HG02798 (cell line): ENCODE data around the gene RBKS.

ENCODE experiments used
- ATAC-seq: cut with Tn5 transposase; IDR thresholded peaks from one replicate; pipeline ENCODE4 v1.9.1; 2021; ENCODE audit warnings: mild to moderate bottlenecking; ENCODE audit not compliant: unreplicated experiment, poor library complexity

The RBKS gene

DNA sequence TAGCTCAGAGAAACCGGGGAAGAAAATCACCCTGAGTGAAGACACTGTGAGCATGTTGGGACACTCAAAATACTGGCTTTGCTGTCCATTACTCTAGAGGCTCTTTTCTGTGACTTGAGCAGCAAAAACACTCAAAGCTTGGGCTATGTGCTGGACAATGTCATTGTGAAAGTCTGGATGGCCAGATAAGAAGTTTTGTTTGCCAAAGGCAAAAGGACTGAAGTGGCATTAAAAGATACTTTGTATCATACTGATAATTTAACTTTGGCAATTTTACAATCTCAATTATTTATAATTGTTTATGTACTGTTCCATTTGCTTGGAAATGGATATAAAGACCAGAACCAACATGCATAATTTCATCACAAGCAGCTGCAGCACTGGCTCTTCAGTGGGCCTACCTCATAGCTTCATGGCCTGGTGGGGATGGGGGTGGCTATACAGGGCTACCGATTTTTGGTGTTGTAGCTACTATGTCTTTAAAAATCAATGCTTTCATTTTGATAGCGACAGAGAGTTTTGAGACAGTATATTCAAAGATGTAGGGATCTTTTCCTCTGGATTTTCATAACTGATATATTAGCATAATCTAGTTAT lies 51.1 kb downstream of the RBKS start:
- ATAC-seq, result no peak

DNA sequence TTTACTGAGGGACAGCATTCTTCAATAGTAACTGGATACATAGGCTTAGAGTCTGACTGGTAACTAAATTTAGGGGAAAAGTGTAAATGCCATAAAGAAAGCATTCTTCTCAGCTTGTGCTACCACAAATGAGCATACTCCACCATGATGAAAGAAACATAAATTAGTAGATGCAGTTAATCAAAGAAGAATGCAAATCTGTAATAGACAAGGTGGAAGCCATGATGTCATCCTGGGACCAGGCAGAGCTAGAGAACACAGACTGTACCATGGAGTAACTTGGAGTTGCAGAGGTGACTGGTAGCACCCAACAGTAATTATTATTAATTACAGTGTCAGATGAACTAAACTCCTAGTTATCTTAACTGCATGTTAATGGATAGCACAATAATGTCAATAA lies 51.7 kb downstream of the RBKS start:
- no peak for ATAC-seq

DNA sequence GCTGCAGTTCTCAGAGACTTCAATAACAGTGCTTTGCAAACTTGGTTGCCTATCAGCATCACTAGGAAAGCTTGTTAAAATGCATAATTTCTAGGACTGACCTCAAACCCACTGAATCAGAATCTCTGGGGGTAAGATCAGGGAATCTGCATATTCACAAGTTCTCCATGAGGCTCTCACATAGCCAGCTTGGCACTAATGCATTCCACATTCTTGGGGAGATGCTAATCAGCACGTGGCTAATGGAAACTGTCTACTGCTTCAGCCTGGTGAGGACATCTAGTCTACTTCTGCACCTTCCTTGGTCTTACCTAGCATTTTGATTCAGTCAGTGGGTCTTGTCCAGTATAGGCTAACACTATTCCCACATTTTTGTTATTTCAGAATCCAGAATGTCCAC lies 56.3 kb downstream of the RBKS start:
- no peak for ATAC-seq

DNA sequence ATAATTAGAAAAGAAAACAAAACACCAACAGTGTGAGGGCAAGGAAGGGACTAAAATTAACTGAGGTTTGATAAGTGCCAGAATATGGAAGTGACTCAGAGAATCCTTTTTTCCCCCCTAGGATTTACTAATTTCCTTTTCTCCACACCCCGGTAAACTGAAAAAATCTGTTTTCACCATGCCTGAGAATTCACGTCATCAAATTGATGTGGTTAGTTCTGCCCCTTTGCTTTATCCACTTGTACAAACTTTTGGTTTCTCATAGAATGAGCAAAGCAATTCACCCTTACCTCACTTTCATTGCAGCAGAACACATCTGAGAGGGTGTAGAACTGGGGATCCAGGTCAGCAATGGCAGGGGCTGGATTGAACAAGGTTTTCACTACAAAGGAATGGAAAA lies 57.8 kb downstream of the RBKS start:
- no peak for ATAC-seq

DNA sequence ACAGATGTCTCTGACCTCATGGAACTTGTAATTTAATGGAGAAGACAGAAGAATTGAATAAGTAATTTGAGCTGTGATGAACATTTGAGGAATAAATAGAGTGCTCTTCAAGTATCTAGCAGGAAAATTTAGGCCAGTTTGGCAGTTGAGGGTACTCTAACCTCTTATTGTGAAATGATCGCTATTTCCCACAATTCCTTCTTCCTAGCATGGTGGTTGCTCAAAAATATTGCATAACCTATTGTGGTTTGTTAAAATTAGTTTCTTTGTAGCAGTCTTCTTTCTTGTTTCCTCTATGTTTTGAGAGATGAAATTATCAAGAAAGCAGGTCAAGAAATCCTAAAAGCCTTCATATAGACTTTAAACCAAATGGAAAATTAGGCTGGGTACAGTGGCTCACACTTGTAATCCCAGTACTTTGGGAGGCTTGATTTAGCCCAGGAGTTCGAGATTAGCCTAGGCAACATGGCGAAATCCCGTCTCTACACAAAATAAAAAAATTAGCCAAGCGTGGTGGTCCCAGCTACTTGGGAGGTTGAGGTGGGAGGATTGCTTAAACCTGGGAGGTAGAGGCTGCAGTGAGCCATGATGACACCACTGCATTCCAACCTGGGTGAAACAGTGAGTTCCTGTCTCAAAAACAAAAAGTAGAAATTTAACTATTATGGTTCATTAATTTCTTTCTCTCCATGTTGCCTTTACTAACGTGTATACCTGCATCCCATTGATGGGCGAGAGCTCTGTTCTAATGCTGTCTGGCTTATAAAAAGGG lies 58.7 kb downstream of the RBKS start:
- no peak for ATAC-seq

DNA sequence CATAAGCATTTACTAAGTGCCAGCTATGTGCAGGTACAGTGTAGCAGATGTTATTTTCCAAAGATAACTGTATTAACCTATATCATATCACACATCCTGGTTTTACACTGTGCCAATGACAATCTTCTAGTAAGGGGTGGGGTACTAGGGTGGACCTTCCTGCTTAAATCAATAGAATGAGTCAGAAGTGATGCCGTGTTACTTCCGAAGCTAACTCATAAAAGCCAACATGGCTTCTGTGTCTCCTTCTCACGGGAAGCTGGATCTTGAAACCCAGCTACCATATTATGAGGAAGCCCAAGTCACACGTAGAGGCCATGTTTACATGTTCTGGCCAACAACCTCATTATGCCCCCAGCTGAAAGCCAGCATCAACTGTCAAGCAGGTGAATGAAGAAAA lies 59.5 kb downstream of the RBKS start:
- no peak for ATAC-seq

DNA sequence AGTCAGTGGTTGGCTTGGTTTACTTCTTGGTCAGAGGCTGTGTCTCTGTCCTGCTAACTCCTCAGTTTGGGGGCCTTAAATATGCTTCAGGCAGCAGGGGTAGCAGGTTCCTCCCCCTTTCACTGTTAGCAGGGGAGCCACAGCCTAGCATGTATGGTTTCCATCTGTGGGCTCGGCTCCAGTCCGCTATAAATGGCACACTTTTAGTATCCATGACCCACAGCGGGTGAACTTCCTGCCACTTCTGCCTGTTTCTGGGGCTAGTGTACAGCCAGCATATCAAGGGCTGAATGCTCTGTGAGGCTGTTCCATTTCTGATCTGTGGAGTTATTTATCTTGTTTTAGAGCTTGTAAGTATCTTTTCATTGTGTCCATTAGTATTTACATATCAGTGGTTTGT lies 60.4 kb downstream of the RBKS start:
- ATAC-seq, result no peak

DNA sequence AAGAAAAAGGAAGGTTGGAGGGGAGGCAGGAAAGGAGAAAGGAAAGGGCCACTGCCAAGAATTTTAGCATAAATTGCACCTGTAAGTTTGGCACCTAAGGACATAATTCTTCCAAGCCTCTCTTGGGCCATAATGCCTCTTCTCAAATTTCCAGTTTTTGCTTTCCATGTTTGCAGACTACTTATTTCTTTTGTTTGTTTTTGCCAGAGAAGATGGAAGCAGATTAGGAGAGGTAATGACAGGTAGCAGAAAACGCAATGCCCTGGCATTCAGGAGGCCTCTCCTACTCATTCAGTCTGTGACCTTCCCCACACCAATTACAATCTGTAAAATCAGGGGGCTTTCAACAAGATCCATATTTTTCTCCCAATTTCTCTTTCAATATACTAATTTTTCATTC lies 61.9 kb downstream of the RBKS start:
- ATAC-seq, result no peak

DNA sequence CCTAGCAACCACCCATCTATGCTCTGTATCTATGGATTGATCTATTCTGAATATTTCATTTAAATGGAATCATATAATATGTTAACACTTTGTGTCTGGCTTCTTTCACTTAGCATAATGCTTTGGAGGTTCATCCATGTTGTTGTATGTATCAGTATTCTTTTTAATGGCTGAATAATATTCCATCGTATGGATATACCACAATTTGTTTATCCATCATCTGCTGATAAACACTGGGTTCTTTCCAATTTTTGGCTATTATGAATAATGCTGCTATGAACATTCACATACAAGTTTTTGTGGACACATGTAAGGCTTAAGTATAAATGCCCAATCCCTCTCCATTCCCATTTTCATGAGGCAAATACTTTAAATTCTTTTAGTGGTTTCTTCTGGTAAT lies 65.8 kb downstream of the RBKS start:
- no peak for ATAC-seq

DNA sequence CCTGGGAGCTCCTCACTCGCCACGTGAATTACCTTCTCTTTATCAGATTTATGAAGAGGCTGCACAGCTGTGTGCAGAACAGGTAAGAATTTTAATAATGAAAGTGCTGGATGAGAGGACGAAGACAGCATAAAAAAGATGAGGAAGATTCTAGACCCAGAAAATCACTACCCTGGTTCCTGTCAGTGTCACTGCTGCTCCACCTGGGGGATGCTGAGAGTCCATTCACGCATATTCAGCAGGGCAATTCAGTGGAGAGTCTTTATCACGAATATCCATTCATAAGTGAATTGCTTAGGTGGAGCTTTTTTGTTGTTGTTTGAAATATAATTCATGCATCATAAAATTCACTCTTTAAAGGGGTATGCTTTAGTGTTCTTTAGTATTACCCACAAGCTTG lies 66.6 kb downstream of the RBKS start:
- no peak for ATAC-seq

DNA sequence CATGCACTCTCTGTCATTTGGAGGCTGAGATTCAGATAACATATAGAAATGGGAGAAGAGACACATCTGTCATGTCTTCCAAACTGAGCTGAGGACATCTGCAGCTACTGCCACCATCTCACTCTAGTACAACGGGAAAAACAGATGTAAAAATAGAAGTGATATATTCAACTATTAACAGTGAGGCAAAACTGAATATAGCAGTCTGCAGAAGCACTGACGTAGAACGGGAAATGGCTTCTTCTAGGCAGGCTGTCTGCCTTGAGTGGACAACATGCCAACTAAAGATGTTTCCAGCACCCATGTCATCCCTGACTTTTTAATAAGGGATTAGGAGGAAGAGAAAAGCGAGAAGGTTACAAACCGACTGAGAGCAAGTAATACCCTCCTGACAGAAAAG lies 67.1 kb downstream of the RBKS start:
- ATAC-seq, result no peak

DNA sequence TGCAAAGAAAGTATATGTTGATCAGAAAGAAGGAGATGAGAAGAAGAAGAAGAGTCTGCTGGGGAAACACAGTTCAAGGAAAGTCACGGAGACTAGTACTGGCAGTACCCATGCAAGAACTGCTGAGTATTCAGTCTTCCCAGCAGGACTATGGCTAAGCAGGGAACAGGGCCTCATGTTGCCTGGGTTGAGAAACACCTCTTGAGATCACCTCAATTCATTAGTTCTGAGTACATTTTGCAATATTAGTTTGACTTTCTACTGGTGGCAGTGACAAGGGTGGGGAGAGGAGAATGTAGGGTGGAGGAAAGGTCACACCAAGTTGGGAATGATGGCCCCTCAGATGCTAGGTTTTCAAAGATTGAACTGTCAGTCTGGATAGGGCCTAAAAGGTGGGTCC lies 68.1 kb downstream of the RBKS start:
- ATAC-seq, result no peak

DNA sequence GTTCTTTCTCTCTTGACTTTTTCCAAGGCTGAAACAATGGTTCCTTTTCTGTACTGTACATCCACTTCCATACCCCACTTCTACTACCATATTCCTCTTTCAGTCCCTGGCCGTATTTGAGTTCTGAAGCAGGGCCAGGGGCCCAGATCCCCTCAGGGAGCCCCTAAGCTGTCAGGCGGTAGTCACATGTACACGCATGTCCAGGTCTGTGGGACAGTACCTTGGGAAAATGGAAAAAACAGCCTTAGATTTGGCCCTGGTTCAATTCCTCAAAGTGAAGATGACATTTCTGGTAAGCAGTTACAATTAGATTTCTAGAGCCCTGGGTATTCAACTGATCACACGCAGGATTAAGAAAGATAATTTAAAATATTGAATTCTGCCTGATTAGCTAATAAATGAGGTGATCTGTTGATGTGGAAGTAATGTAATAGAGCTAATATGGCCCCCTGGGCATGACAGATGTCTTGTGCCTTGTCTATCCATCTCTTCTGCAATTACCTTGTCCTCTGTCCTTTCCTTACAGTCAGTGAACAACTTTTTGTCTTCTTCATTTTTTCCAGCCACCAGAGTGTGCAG lies 74.2 kb downstream of the RBKS start:
- ATAC-seq, result no peak

DNA sequence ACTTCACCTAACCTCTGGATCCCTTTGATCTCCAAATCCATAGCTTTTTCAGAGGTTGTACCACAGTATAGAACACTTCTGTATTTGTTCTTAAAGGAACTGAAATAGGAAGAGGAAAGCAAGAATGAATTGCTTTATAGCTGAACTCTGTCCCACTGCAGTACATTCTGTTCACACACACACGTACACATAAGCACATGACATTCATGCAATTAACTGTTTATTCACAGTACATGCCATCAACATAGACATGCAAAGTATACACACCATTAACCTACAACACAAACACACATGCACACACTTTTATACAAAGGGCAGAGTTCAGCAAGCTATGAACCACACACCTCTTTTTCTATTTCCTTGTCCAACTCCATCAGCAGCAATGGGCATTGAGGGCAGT lies 75.4 kb downstream of the RBKS start:
- ATAC-seq, result no peak

DNA sequence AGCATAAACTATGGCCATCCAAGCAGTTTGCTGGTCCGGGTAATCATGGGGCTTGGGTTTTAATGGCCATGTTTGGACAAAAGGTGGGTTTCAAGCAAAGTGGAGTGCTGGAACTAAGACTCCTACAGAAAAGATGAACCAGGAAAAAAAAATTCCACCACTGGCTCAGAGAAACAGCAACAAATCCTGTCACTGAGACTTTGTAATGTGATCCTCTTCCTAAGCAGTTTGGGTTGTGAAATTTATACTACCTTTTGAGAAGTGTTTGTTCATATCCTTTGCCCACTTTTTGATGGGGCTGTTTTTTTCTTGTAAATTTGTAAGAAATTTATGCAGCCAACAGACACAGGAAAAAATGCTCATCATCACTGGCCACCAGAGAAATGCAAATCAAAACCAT lies 78.4 kb downstream of the RBKS start:
- no peak for ATAC-seq

DNA sequence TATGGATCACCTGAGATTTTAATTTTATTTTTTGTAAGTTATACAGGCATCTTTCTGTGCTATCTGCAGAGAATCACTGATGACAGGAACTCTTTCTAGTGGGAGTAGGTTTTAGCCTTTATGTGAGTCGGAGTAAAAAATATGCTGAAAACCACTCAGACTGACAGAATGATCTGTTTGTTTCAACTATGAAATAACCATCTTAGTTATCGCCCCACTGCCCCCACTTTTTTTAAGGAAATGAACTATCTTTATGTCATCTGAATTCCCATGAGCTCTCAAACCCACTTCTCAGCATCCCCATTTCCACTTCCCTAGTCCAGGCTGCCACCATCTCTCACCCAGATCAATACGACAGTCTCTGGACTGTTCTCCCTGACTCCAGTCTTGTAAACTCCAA lies 79.7 kb downstream of the RBKS start:
- no peak for ATAC-seq

DNA sequence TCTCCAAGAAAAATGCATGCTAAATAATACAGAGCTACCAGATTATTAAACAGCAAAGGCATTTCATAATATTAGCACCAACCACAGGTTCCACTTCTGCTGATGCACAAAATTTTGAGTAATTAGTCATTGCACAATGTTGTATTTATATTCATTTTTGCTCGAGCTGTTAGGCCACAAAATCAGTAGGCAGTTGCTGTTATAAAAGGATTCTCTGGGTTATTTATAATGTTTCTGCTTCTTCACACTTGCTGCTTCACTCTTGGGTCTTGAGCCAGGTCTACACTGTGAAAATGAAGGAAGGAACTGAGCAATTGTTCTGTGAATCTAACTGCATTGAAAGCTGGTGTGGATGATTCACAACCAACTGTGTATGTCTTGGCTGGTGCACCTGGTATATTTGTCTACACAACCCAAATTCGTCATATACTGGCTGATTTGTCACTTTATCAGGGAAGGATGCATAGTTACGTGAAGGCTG lies 80.4 kb downstream of the RBKS start:
- no peak for ATAC-seq

DNA sequence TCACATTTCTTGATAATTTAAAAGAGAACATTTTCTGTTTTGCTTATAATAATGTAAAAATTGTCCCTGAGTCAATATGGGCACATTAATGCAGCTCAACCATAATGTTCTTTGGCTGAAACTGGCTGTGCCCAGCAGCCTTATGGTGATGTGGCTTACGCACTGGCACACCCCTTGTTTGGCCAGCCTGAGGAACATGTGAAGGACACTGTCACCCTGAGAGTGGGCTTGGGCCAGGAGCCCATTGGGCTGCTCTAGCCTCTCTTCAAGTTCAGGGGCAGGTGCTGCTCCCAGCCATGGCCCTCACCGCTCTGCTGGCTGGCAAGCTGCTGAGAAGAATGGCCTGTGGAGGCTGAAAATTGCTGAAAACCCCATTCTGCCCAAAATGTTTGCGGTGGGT lies 81.2 kb downstream of the RBKS start:
- ATAC-seq, result no peak

DNA sequence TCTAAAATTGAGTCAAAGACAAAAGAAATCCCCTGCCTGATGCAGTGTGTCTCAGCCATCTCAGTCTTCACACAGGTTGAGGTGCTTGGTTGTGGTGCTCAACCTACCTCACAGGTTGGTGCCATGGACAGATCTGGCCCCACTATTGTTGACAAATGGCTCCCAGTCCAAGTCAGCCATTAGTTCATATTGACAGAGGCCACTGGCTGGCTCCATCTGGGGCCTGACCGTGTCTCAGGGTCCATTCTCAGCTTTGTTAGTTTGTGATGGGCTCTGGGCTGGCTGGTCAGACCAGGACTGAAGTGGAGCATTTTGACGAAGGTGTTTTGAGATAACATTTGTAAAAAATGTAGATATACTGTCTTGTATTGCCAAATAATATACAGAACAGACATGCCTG lies 81.8 kb downstream of the RBKS start:
- ATAC-seq, result no peak

DNA sequence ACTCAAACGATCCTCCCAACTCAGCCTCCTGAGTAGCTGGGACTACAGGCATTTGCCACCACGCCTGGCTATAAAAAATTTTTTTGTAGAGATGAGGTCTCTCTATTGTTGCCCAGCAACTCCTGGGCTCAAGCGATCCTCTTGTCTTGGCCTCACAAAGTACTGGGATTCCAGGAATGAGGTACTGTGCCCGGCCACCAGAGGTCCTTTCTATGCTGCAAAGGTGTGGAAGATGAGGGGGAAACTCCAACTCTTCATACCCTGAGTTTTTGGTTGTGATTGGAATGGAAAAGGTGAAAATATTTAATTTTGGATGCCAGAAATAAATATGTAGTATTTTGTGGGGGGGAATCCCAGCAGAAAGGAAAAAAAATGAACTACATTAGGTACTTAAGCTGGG lies 82.7 kb downstream of the RBKS start:
- ATAC-seq, result no peak

DNA sequence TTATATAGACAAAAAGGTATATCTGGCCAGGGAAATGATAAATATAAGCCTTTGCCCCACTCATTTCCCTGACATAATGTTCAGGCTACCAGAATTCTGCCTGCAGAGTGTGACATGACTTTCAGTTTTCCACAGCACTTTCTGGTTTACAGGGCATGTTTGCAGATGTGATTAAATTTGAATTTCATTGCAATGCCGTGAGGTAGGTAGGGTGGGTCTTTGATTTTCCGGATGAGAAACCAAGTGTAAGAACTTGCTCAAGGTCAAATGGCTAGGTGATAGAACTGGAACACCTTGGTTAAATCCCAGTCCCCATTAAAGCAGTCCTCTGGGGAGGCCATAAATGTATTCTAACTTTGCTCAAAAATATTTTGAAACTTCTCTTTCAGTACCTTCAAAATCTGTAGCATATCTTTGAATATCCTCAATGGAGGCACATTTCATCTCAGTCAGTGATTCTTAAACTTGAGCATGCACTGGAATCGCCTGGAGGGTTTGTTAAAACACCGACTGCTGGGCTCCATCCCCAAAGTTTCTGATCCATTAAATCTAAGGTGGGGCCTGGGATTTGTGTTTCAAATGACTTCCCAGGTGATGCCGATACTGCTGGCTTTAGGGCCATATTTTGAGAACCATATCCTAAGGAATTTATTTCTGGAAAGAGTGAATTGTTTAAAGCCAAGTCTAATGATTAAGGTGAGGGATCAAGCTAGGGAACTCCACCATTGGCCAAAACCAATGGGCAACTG lies 83.7 kb downstream of the RBKS start:
- no peak for ATAC-seq
